GM18873 (cell line): ENCODE measurements around the gene LRP1.

Experiments used
- ATAC-seq: cut with Tn5 transposase; IDR thresholded peaks from one replicate; pipeline ENCODE4 v1.9.1; 2021; ENCODE audit warnings: mild to moderate bottlenecking, moderate library complexity, moderate number of reproducible peaks; ENCODE audit not compliant: unreplicated experiment, low FRiP score

LRP1 gene

DNA sequence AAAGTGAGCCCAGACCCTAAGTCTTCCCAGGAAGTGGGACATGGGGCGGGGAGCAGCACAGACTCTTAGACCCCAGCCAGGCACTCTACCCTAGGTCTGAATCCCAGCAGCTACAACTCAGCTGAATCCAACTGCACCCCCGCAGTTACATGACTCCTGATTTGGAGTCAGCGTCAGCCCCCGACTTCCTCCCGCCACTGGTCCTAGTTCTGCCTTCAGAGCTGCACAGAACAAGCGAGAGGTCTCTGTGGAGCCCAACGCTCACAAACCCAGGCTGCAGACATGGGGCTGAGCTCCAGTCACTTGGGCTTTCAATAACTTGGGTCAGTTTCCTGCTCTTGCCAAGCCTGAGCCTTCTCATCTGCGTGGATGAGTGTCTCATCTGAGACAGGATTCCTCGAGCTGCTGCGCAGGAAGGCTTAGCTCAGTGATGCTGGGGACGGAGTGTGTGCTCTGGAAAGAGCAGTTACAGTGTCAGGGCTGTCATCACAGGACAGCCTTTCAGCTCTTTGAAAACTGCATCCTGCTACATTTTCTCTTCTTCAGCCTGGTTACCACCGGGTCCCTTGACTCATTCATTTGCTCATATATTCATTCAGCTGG, 57.7 kb downstream of the LRP1 start:
- ATAC-seq: no peak

DNA sequence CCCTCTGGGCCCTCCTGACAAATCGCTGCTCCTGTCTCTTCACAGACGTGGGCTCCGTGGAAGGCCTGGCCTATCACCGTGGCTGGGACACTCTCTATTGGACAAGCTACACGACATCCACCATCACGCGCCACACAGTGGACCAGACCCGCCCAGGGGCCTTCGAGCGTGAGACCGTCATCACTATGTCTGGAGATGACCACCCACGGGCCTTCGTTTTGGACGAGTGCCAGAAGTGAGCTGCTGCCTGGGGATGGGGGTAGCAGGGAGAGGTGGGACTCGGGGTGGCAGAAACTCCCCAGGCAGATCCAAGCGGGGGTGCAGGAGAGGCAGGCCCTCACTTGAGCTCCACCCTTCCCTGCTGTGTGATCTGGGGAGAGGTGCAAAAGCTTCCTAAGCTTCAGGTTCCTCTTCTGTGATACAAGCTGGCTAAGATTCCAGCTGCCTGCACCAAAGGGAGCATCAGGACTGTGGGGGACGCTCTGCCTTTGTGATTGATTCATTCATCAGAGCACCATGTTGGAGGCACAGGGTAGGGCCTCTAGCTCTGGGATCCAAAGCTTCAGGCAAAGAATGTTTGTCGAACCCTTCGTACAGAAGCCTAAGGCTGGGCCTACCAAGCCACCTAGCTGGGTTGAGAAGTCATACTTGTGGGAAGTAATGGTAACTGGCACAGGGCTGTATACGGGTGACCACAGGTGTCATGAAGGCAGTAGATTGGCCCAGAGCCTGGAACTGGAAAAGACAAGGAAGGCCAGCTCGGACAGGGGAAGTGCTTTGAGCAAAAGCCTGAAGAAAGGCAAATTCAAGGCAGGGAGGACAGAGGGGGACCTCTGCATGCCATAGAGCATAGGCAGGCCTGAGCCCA, 59.2 kb downstream of the LRP1 start:
- no peak for ATAC-seq

DNA sequence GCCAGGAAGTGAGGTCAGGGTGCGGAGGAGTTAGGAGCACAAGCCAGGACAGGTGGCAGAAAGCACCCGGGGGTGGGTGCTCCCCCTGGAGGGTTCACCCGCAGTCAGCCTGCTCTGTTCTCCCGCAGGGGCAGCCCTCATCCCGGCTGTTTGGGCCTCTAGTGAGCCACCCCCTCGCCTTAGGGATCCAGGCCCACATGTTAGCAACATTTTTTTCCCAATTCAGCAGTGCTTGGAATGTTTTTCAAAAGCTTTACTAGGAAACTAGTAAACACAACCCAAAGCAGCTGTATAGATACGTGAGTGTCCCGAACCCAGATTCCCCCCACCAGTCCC, 59.8 kb downstream of the LRP1 start:
- no peak for ATAC-seq

DNA sequence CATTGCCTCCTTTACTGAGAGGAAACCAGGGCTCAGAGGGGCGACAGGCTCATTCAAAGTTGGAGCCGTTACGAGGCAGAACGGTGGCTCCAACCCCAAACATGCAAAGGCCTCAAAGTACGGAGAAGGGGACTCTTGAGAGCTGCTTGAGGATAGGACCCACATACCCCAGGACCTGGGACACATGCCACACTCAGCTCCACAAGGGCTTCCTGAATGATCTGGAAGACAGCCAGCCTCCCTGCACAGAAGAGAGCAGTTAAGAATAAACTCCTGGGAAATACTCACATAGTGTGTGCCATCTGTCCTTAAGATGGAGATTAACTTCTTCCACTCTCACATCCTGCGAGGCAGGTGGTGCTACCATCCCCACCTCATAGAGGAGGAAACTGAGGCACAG, 61.8 kb downstream of the LRP1 start:
- no peak for ATAC-seq

DNA sequence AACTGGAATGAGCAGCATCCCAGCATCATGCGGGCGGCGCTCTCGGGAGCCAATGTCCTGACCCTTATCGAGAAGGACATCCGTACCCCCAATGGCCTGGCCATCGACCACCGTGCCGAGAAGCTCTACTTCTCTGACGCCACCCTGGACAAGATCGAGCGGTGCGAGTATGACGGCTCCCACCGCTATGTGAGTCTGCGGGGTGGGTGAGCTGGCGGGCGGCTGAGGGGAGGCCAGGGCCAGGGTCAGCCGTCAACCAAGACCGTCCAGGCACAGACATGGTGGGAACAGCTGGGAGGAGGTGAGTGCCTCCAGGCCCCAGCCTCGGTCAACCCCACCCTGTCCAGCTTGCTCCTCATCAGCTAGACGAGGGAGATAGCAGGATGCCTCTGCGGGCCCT, 62.5 kb downstream of the LRP1 start:
- ATAC-seq: no peak

DNA sequence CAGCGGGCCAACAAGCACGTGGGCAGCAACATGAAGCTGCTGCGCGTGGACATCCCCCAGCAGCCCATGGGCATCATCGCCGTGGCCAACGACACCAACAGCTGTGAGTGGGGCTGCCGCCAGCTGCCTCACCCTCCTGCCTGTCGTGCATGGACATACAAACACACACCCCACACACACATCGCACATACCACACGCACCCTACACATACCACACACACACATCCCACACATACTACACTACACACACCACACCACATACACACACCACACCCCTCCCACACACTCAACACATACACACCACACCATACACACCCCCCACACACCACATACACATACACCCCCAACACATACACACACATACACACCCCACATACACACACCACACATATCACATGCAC, 63.1 kb downstream of the LRP1 start:
- ATAC-seq: no peak

DNA sequence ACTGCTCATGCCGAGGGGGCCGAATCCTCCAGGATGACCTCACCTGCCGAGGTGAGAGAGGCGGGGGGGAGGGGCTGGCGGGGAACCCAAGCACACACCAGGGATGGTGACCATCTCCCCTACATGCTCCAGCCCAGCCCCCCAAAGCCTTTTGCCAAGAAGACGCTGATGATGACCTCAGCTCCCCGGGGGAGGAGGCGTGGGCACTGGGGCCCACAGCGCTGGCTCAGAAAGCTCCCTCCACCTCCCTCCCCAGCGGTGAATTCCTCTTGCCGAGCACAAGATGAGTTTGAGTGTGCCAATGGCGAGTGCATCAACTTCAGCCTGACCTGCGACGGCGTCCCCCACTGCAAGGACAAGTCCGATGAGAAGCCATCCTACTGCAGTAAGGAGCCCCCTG, 64.6 kb downstream of the LRP1 start:
- ATAC-seq: no peak

DNA sequence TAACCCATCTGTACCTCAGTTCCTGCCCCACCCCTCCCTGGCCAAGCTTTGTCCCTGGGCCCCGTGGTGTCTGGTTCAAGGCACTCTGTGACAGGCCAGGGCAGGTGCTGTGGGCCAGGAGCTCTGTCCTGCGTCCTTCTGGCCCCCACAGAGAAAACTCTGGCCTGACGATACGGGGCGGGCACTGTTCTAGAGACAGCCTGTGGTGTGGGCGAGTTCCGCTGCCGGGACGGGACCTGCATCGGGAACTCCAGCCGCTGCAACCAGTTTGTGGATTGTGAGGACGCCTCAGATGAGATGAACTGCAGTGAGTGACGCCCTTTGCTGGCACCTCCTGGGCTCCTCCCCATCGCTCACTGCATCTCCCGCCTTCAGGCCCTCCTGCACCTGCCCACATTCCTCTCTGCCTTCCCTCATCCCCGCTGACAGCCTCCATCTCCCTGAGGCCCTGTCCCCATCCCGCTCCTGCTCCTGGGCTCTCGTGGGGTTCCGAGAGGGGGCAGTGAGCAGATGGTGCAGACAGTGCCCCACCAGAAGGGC, 65.5 kb downstream of the LRP1 start:
- no peak for ATAC-seq

DNA sequence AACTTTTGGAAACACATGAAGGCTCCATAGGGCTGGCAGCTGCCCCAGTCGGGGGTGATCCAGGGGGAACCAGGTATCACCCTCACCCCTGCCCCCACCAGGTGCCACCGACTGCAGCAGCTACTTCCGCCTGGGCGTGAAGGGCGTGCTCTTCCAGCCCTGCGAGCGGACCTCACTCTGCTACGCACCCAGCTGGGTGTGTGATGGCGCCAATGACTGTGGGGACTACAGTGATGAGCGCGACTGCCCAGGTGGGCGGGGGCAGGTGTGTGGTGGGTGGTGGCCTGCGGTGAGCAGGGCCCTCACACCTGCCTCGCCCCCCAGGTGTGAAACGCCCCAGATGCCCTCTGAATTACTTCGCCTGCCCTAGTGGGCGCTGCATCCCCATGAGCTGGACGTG, 66.0 kb downstream of the LRP1 start:
- ATAC-seq: no peak

DNA sequence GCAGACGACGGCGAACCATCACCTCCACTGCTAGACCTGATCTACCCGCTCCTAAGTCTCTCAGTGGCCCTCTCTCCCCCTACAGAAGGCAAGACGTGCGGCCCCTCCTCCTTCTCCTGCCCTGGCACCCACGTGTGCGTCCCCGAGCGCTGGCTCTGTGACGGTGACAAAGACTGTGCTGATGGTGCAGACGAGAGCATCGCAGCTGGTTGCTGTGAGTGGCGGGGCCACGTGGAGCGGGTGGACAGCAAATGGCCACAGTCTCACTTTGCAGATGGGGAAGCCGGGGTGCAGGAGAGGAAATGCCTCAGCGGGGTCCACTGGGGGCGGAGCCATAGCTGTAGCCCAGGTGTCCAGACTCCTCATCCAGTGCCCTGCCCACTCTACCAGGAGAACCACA, 66.9 kb downstream of the LRP1 start:
- ATAC-seq: no peak

DNA sequence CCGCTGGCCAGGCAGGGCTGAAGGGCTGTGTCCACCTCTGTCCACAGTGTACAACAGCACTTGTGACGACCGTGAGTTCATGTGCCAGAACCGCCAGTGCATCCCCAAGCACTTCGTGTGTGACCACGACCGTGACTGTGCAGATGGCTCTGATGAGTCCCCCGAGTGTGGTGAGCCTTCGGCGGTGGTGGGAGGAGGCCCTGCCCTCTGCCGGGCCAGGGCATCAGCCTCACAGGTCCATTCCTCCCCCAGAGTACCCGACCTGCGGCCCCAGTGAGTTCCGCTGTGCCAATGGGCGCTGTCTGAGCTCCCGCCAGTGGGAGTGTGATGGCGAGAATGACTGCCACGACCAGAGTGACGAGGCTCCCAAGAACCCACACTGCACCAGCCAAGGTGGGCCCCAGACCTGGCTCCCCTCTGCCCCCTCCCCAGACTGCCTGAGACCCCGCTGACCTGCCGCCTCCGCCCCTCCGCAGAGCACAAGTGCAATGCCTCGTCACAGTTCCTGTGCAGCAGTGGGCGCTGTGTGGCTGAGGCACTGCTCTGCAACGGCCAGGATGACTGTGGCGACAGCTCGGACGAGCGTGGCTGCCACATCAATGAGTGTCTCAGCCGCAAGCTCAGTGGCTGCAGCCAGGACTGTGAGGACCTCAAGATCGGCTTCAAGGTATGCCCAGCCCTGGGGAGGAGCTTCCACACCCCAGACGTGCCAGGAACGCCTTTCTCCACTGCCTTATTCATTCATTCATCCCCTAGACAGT, 67.5 kb downstream of the LRP1 start:
- no peak for ATAC-seq

DNA sequence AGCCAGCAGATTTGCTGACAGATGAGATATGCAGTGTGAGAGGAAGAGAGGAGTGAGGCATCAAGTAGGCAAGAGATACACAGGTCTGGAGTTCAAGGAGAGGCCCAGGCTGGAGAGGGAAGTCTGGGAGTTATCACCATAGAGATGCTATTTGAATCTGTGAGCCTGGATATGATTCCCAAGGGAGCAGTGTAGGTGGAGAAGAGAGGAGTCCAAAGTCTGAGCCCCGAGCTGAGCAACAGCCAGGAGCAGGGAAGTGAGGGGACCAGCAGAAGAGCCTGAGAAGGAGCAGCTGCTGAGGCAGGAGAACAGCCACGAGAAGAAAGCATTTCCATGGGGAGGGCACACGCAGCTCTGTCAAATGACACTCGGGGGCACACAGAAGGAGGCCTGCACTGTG, 68.2 kb downstream of the LRP1 start:
- ATAC-seq: no peak

DNA sequence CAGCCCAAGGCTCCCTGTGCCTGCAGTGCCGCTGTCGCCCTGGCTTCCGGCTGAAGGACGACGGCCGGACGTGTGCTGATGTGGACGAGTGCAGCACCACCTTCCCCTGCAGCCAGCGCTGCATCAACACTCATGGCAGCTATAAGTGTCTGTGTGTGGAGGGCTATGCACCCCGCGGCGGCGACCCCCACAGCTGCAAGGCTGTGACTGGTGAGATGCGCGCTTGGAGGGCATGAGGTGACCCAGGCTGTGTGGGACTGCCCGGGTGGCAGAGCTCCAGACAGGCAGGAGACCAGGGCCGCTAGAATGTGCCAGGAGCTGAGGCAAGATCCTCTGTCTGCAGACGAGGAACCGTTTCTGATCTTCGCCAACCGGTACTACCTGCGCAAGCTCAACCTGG, 68.7 kb downstream of the LRP1 start:
- ATAC-seq: no peak

DNA sequence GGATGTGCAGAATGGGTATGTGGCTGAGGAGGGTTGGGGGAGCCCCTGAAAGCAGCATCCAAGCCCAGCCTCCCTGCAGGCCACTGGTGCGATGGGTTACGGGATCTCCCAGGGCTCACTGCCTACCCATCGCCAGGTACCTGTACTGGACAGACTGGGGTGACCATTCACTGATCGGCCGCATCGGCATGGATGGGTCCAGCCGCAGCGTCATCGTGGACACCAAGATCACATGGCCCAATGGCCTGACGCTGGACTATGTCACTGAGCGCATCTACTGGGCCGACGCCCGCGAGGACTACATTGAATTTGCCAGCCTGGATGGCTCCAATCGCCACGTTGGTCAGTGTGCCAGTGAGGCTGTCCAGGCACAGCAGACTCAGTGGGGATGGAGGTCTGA, 70.0 kb downstream of the LRP1 start:
- no peak for ATAC-seq

DNA sequence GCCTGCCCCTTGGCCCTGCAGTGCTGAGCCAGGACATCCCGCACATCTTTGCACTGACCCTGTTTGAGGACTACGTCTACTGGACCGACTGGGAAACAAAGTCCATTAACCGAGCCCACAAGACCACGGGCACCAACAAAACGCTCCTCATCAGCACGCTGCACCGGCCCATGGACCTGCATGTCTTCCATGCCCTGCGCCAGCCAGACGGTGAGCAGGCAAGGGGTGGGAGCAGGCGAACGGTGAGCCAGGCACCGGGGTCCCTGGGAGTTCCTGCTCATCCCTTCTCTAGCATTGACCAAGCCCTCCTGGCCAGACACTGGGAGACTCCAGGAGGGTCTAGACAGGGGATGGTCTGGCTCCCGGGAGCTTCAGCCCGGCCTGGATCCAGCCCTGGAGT, 70.9 kb downstream of the LRP1 start:
- no peak for ATAC-seq

DNA sequence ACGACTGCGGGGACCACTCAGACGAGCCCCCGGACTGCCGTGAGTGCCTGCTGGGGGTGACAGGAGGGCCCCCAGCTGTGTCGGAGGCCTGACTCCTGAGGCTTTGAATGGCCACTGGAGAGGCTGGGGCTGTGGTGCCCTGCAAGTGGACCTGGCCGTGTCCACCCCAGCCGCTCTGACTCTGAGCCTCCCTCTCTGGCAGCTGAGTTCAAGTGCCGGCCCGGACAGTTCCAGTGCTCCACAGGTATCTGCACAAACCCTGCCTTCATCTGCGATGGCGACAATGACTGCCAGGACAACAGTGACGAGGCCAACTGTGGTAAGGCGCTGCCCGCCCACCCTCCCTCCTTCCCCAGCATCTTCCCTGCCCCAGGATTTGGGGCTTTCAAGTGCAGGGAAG, 72.2 kb downstream of the LRP1 start:
- no peak for ATAC-seq

DNA sequence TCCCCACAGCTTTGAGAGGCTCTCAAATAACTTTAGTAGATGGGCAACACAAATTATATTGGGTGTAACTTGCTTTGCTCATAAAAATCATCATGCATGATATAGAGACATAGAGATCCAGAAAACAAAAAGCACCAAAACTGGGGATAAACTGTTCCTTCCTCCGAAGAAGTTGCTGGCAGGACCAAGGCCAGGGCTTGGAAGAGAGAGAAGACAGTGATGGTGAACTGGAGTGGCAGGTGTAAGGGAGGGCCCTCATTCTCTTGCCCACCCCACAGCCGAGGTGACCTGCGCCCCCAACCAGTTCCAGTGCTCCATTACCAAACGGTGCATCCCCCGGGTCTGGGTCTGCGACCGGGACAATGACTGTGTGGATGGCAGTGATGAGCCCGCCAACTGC, 72.9 kb downstream of the LRP1 start:
- no peak for ATAC-seq

DNA sequence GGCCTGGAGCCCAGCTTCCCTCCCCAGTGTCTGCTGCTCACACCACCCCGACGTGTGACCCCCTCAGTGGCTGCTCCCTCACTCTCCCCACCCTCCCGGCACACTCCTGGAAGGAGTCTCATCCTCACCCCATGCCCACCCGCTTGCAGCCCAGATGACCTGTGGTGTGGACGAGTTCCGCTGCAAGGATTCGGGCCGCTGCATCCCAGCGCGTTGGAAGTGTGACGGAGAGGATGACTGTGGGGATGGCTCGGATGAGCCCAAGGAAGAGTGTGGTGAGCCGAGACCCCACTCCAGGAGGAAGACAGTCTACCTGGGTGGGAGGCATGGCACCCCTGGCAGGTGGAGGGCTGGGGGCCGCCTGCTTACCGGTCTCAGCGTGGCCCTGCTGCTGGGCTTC, 73.3 kb downstream of the LRP1 start:
- ATAC-seq: no peak

DNA sequence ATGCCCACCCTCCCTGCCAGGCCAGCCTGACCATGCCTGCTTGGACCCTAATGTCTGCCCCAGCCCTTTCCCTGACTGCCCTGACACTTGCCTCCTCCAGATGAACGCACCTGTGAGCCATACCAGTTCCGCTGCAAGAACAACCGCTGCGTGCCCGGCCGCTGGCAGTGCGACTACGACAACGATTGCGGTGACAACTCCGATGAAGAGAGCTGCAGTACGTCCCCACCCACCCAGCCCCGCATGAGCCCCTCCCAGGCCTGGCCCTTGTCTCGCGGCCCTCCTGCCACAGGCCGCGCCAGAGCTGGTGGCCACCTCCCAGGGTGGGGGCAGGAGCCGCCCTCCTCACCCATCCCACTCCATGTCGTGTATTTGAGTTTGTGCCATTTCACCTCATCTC, 74.0 kb downstream of the LRP1 start:
- no peak for ATAC-seq

DNA sequence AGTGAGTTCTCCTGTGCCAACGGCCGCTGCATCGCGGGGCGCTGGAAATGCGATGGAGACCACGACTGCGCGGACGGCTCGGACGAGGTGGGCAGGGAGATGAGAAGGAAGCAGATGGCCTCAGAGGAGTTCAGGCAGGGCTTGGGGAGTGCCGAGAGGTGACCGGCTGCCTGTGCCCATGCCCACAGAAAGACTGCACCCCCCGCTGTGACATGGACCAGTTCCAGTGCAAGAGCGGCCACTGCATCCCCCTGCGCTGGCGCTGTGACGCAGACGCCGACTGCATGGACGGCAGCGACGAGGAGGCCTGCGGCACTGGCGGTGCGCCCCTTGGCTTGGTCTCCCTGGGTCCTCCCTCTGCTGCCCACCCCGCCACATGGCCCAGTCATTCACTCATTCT, 74.9 kb downstream of the LRP1 start:
- no peak for ATAC-seq

DNA sequence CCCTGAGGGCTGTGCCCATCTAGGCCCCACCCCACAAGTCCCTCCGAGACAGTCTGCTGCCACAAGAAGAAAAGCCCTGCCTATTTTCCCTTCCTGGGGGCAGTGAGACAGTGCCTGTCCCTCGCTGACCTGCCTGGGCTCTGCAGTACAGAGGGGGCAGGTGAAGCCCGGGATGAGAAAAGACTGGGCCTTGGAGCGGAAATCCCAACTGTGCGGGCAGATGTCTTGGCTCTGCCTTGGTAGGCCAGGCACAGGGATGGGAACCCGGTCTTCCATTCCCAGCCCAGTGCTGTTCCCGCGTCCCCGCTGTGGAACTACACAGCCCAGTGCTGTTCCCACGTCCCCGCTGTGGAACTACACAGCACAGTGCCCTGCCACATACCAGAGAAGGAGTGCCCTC, 75.5 kb downstream of the LRP1 start:
- no peak for ATAC-seq

DNA sequence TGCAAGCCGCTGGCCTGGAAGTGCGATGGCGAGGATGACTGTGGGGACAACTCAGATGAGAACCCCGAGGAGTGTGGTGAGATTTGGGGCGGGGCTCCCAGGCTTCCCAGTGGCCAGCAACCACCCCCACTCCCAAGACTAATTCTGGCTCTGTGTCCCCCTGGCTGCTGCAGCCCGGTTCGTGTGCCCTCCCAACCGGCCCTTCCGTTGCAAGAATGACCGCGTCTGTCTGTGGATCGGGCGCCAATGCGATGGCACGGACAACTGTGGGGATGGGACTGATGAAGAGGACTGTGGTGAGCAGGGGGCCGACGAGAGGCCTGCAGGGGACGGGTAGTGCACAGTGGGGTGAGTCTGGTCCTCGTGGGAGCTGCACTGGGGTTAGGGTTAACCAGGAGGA, 76.2 kb downstream of the LRP1 start:
- ATAC-seq: no peak
